Measurements from ENCODE around the gene MTFR2.

MTFR2 gene

DNA sequence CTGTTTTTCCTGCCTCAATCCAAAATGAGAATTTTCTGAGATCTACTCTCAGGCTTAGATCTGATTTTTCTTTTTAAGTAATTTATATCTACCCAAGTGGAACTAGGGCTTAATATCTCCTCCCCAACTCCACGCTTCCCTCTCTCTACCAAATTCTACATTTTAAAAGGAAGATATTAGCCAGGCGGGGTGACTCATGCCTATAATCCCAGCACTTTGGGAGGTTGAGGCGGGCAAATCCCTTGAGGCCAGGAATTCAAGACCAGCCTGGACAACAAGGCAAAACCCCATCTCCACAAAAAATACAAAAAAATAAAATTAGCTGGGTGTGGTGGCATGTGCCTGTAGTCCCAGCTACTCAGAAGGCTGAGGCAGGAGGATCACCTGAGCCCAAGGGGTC lies 61.0 kb downstream of the MTFR2 start:
- DNase-seq (ENCODE audit: low read depth in 4 of 4, low spot score in 1 of 4) = no peak

DNA sequence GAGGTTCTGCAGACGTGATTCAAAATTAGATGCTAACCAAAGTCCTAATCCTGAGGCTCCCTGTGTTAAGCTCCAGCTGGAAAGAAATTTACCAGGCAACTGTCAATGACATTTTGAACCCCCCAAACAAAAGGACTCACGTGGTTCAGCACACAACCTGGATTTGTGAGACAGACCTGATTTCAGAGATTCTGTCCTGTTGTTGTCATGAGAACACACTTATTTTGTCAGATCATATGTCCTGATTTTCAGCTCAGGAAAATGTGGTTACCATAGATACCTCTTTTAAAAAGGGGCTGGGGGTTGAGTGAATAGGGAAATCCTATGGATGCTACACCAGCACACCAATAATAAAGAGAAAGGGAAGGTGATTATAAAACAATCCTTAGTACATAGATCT lies 61.6 kb downstream of the MTFR2 start:
- DNase-seq (ENCODE audit: low read depth in 4 of 4, low spot score in 1 of 4) = no peak

DNA sequence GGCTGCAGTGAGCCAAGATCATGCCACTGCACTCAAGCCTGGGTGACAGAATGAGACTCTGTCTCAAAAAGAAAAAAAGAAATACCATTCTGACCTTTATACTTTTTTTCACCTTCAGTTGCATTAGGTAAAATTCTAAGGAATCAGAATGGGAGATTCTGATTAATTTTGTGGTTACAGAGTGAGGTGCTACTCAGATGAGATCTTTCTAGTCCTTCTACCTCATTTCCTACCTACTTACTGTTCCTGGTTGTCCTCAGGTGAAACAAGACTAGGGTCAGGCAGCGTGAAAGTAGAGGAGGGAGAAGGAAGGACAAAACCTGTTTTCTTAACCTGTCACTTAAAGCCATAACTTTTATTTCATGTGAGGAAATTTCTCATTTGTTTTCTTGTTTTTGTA lies 63.7 kb downstream of the MTFR2 start:
- no peak for DNase-seq (ENCODE audit: low read depth in 4 of 4, low spot score in 1 of 4)

DNA sequence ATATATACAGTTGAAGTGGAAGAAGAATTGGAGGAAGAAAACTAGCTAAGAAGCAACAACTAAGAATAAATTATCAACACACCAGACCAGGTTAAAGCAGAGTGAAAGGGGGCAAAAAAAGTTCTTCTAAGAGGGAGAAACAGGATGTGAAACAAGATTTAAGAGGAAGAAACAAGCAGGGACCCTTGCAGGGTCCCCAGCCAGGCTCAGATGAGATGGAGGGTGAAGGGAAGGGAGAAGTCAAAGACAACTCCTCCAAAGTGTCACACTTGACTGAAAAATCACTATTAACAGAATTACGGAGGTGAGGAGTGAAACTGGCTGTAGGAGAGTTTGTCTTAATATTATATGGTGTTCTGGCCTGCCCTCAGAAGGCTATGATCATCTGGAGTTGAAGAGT lies 65.4 kb downstream of the MTFR2 start:
- no peak for DNase-seq (ENCODE audit: low read depth in 4 of 4, low spot score in 1 of 4)

DNA sequence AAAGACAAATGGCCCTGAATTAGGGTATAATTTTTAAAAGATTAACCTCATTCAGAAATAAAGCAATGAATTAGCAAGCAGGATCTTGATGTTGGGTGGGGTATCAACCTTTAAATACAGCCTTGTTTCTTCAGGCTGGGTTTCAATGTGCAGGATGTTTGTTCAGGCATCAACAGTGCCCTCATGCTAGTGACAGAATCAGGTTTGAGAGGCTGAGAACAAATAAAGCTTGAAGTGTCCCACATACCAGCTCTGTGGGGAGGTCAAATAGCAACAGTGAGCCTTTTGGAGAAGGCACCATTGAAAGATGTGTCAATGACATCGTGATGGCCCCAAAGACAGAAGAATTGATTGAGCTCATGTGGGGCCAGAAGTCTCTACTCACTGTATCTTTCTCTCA lies 68.2 kb downstream of the MTFR2 start:
- no peak for DNase-seq (ENCODE audit: low read depth in 4 of 4, low spot score in 1 of 4)

DNA sequence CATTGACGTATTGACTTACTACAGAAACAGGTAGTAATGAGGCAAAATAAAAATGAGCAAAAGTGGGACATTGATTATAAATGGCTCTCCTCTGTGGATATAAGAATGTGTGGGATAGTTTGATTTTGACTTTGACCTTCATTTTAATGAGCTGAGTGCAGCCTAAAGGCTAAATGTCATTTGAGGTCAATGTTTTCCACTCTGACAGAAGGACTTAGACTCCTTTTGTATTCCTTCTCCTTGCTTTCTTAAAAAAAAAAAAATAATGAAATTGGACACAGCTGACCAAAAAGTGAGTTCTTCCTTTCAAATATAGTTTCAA lies 68.6 kb downstream of the MTFR2 start:
- no peak for DNase-seq (ENCODE audit: low read depth in 4 of 4, low spot score in 1 of 4)
